Stimulated activated CD8-positive, alpha-beta memory T cell treated with anti-CD3 and anti-CD28 coated beads, Interleukin-2, amount 100 ng/mL, for 1 hour (primary cell): ENCODE measurements around the gene IL5RA.

Experiments
- DNase-seq, 2 donors: peaks; one replicate each; pipeline ENCODE4 v3.0.0-alpha.2; 2020; ENCODE audit warnings: low read depth in 2 of 2

Gene IL5RA

DNA sequence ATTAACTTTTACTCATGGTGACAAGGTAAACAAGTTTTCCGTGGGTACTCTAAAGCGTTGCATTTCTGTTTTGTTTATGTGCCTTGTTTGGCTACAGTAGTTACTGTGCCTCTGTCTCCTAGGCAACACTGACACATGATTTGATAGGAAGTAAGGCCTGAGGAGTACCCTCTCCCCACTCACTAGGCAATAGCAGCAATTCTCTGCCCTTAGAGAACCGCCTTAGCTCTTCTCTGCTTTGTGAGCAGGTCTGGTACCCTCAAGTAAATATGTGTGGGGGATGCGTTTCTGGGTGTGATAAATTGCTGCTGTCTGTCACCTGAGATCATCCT lies at the start of gene IL5RA:
Gene IL5RA, minus strand, starts transcription at position 76 of the 332 bp plus-strand sequence. CDS start 5,390 bp downstream, outside the sequence.
- DNase-seq = no peak

GRCh38 chr3:3157484-3157883 lies 47.3 kb upstream of the IL5RA start:
- DNase-seq = no peak

GRCh38 chr3:3154879-3155610 lies 44.9 kb upstream of the IL5RA start:
- DNase-seq = no peak

- no peak for DNase-seq
Observed at GRCh38 chr3:3151513-3151912, 41.3 kb upstream of the IL5RA start.

DNA sequence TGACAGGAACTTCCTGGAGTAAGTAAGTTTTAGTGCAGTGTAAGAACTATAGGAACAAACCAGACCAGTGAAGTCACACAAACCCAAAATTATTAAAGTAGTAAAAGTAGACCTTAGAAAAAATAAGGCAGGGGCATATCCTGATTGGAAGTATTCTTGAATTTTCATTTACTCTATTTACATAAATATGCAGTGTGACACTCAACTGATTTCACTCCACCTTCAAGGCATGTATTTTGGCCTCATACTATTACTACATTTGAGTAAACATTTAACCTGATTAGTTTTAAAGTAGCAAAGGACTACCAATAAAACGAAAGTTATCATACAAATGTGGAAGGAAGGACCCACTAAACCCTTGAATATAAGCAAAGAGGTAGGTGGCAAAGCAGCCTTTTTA lies 39.4 kb upstream of the IL5RA start:
- no peak for DNase-seq

GRCh38 chr3:3145831-3146230 lies 35.7 kb upstream of the IL5RA start:
- DNase-seq = no peak

- no peak for DNase-seq
Observed at GRCh38 chr3:3141939-3142338, 31.8 kb upstream of the IL5RA start.

- no peak for DNase-seq
Observed at GRCh38 chr3:3137526-3137925, 27.4 kb upstream of the IL5RA start.

DNA sequence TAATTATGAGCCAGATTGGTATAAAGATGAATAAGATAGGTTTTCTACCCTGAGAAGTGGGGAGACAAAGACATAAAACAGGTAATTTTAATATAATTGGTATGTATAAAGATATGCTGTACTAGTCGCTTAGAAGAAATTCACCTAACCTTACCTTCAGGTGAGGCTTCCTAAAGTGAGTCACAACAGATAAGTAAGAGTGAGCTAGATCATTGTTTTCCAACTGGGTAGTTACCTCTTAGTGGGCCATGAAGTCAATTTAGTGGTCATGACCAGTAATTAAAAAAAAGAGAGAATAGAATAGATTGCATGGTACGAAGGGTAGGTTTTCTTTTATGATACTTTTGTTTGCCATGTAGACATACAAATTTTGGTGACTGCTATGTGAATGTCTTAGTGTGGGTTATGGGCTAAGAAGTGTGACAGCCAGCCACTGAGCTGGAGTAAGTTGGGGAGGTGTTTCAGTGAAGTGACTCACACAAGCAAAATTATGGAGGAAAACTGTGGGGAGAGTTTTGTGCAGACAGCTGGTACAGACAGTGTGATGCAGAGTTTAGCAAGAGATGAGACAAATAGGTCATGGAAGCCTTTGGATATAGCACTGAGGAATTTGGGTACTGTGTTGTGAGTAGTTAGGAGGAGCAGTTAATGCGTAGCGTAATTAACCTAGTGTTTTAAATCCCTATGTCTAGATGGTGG lies 24.7 kb upstream of the IL5RA start:
- no peak for DNase-seq

DNA sequence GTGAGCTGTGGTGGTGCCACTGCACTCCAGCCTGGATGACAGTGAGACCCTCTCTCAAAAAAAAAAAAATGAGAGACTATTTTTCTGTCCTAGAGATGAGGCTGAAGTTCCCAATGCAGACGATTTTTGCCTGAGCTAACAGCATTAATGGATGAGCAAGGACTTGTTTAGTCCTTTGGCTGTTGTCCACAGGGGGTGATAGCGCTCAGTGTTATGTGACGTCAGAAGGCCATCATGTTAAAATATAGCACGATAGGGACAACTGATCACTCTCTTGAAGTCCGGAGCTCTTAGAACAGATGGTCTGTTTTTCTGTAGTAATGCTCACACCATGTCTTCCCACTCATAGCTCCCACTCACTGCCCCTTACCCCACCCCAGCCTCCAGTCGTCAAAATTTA lies 23.3 kb upstream of the IL5RA start:
- no peak for DNase-seq

DNA sequence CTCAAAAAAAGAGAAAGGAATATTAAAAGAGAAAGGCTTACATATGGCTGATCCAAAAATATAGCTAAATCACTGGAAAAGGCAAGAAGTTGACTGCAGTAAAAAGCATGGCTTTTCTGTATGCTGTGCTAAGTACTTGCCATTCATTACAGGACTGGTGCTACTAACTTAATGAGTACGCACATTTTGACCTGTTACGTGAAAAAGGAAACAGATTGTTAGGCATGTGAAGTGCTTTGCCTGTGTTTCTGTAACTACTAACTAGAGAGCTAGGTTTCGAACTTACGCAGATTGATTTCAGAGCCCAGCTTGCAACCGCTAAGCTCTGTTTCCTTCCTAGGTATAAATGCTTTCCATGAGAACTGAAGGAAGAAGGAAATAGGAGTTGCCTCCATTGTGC lies 19.4 kb upstream of the IL5RA start:
- no peak for DNase-seq

DNA sequence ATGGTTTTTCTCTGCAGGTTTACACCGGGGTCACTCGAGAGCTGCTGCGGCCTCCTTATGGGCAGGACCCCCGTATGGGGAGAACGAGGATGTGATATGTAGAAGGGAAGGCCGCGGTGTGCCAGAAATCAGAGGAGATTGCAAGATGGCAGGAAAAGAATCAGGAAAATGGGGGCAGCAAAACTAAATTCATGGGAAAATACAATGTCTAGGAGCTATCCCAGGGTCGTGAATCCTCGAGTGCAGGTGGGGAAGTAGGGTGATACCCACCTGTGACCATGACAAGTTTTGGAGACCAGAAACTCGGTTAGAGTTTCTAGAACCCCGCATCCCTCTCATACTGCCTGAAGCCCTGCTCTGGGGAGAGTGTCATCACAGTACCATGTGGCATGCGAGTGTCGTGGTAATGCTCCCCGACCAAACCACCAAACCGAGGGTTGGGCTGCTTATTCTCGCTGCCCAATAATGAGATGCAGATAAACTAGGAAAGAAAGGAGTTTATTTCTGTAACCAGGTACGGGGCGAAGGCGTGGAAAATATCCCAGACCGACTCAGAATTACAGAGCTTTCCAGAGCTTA lies 17.3 kb upstream of the IL5RA start:
- DNase-seq = no peak

- DNase-seq = peak; percentile 93 to 95
Observed at GRCh38 chr3:3126477-3127431, 16.6 kb upstream of the IL5RA start, which contains the start of gene TRNT1. TSS of gene TRNT1 (plus strand) at chr3:3126940. CDS start at chr3:3129041, 2,101 bp downstream.

GRCh38 chr3:3125977-3126376 lies 15.8 kb upstream of the IL5RA start:
- DNase-seq = no peak

DNA sequence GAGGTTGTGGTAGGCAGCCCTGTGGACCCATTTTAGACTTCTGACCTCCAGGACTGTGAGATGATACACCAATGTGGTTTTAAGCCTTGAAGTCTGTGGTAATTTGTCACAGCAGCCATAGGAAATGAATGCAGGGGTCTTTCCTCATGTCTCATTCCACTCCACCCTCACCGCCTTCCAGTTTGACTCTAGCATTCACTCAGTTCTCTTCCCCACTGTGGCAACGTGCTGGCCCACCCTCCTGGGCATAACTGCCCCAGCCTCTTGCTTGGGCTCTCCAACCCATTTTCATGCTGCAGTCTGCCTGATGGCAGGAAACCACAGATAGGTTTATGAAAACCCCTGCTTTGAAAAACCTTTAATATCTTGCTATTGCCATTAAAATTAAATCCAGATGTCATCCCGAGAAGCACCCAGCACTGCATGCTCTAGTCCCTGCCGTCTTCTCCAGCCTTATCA lies 9.2 kb upstream of the IL5RA start:
- DNase-seq = no peak

GRCh38 chr3:3117651-3118050 lies 7.5 kb upstream of the IL5RA start:
- DNase-seq = no peak

DNA sequence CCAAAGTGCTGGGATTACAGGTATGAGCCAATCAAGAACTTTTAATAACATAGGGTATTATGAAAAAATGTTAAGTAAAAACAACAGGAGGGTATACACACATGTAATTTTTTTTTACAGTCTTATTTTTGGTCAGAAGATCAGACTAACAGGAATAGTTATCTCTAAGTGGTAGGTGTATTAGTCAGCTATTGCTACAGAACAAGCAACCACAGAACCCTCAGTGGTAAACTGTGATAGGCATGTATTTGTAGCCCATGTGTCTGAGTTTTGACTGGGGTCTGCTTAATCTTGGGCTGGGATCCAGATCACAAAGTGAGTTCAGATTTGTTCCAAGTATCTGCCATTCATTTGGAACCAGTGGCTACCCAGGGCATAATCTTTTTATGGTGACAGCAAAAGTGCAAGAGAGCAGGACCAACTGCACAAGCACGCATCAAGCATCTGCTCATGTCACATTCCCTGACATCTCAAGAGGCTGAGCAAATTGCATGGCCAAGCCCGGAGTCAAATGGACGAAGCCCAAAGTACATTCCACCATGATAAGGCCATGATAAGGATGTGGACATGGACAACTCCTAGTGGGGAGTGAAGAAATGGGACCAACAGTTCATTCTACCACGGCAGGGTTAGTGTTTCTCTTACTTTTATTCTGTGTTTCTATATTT lies 3.0 kb upstream of the IL5RA start:
- DNase-seq = no peak

DNA sequence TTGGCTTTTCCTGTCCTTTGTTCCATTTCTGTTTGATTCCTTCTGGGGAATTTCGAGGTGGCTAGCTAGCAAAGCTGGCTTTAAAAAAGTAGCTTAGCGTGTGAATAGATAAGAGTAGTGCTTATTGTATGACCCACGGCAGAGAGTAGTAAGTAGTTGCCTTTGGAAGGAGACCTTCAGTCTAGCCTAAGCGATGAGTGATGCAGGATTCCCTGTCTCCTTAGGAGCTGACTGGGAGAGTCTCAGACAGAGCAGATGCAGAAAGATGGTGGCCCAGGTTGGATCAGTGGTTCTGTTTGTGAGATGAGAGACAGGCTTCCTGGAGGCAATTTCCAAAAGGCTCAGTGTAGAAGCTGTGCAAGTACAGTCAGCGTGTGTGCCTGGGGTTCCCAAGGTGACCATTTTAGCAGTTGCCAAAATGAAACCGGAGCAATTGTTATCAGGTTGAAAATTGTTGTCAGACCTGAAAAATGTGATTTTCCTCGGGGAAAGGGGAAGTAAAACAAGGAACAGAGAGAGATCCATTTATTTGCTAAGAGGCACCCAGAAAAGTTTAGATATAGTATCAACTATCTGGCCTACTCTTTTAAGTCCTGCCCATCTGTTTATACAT lies 681 bp upstream of the IL5RA start:
- DNase-seq = no peak

- DNase-seq = no peak
Observed at GRCh38 chr3:3109407-3110298, 521 bp downstream of the IL5RA start.

DNA sequence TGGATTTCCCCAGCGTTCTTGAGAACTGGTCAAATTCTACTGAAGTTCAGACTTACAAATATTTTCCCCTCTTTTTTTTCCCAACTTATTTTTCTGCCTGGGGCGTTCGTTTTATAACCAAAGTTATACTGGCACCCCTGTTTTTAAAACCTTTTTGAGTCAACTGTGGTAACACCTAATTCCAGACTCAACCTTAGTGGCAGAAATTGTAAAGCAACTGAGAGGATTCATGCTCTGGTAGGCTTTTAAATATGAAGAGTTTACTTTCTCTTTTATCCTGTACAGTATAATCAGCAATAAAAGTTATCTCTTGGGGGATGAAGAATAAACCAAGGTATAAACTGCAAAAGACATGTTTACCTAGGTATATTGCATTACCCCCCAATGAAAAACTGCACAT lies 2.3 kb downstream of the IL5RA start:
- no peak for DNase-seq
